Measurements from ENCODE around the gene CTBP1.

The CTBP1 gene

GRCh38 chr4:1213336-1213995 lies 35.5 kb downstream of the CTBP1 start:
- no peak for DNase-seq (ENCODE audit: low read depth, low spot score)
- no peak overlapping the region for H3K27ac ChIP-seq

- H3K27ac ChIP-seq = no peak overlapping the region
- DNase-seq (ENCODE audit: low read depth, low spot score) = no peak
Measured at GRCh38 chr4:1212546-1213335, 36.2 kb downstream of the CTBP1 start.

GRCh38 chr4:1211891-1212545 lies 36.9 kb downstream of the CTBP1 start:
- no peak overlapping the region for H3K27ac ChIP-seq
- DNase-seq (ENCODE audit: low read depth, low spot score) = no peak

DNA sequence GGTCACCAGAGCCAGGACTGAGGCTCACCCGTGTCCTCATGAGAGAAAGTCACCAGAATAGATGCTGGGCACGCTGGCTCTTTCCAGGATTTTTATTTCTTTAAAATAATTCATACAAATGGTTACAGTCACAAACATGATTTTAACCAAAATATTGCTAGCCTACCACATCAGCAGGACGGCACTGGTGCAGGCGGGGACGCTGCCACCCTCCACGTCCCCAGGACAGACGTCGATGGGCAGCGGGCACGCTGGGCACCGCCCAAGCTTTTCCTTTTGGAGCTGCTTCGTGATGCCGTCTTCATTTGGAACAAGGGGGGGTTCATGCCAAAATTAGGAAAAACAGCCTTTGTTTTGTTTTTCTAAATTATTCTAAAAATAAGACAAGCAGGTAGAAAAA lies 37.6 kb downstream of the CTBP1 start:
- no peak overlapping the region for H3K27ac ChIP-seq
- DNase-seq (ENCODE audit: low read depth, low spot score) = no peak

GRCh38 chr4:1210971-1211370 lies 38.0 kb downstream of the CTBP1 start:
- no peak for DNase-seq (ENCODE audit: low read depth, low spot score)
- no peak overlapping the region for H3K27ac ChIP-seq

GRCh38 chr4:1210241-1210841 lies 38.6 kb downstream of the CTBP1 start:
- no peak overlapping the region for H3K27ac ChIP-seq
- DNase-seq (ENCODE audit: low read depth, low spot score) = no peak

GRCh38 chr4:1209821-1210220 lies 39.1 kb downstream of the CTBP1 start:
- H3K27ac ChIP-seq = no peak overlapping the region
- DNase-seq (ENCODE audit: low read depth, low spot score) = no peak

DNA sequence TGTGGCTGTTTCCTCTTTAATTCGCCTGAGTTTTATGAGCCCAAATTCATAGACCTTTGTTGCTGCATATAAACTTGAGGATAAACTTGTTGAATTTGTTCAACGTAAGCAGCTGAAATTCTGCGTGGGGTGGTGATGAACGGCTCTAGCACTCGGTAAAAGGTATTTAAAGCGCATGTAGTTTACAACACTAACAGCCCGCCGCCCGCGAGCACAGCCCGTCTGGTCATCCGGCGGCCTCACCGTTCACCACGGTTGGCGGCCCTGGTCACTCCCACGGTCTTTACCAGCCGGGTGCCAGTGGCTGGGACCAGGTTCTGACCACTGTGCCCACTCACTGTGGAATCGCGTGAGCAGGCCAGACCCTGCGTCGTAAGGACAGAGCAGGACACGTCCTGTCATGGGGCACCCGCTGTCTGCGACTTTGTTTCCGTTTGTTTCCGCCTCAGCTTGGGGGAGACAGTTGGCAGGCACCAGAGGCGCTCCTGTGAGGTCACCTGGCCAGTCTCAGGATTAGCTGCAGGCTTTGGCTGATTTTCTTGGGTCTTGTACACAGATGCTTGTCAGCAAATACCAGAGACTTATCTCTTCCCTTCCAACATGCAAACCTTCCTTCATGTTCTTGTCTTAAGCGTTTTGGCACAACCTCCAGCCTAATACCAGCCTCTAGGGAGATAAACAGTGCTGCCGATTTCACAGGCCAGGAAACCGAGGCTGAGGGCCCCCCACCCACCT lies 39.8 kb downstream of the CTBP1 start:
- DNase-seq (ENCODE audit: low read depth, low spot score) = no peak
- no peak overlapping the region for H3K27ac ChIP-seq

GRCh38 chr4:1208266-1208961 lies 40.5 kb downstream of the CTBP1 start:
- DNase-seq (ENCODE audit: low read depth, low spot score) = no peak
- H3K27ac ChIP-seq = no peak overlapping the region

DNA sequence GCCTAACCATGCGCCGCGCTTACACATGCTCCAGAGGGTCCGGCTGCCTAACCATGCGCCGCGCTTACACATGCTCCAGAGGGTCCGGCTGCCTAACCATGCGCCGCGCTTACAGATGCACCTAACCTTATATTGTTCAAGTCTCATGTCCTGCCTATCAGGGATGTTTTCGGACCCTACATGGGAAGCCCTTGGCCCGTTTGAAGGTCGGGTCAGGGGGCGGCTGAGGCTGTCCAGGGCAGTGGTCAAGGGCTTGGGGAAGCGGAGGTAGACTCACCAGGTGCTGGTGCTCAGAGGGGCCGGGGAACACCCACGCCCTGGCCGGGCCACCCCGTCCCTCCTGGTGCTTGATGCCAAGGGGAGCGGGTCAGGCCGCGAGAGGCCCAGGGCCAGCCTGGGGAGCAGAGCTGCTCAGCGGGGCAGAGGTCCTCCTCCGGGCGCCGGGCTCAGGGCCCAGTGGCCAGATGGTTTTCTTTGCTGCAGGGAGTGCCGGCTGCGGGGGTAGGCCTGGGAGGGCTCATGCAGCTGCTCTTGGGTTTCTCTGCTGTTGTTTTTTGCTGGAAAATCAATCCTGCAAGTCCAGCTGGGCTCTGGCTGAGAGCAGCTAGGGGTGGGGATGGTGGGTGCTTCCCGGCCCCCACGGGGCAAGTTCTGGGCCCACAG lies 41.2 kb downstream of the CTBP1 start:
- DNase-seq (ENCODE audit: low read depth, low spot score) = no peak
- H3K27ac ChIP-seq = no peak overlapping the region

DNA sequence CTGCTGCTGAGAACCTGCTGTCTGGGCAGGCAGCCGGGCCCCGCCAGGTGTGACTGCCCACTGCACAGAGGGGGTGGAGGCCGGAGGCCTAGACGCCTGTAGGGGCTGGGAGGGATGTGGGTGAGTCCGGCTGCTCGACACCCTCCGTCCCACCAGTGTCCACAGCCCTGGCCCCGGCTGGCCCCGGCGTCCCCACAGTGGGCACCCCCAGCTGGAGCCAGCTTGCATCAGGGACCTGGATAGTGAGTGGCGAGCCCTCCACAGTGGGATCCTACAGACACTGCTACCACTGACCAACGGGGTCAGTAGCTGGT lies 41.8 kb downstream of the CTBP1 start:
- H3K27ac ChIP-seq = no peak overlapping the region
- no peak for DNase-seq (ENCODE audit: low read depth, low spot score)

- no peak for DNase-seq (ENCODE audit: low read depth, low spot score)
- no peak overlapping the region for H3K27ac ChIP-seq
Measured at GRCh38 chr4:1206299-1207156, 42.4 kb downstream of the CTBP1 start.

DNA sequence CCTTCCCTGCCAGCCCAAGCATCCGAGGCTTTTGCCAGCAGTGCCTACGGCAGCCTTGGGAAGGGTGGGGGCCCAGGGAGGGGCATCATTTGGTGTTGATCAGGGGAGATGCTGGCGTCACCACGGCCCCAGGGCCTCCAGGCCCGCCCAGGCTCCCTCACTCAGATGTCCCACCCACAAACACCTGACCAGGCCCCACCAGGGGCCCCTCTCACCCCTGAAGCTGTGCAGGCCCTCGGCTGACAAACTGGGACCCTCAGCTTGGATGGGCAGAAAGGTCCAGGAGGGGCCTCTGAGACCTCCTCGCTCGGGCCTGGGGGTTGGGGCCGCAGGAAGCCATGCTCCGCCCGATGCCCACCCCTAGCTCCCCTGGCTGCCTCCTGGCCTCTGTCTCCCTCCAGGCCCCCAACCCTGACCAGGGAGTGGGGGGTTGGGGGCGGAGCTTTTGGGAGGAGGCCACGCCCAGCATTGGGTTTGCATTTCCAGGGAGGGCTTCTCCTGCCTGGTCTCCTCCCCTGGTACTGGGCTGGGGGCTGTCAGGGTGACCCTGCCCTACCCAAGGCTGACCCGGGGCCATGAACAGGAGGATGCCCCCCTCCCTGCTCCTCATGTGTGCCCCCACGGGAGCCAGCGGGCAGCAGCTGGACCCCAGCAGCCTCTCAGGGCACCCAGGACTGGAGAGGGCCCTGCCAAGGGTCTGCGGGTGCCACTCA lies 43.2 kb downstream of the CTBP1 start:
- no peak overlapping the region for H3K27ac ChIP-seq
- DNase-seq (ENCODE audit: low read depth, low spot score) = no peak

DNA sequence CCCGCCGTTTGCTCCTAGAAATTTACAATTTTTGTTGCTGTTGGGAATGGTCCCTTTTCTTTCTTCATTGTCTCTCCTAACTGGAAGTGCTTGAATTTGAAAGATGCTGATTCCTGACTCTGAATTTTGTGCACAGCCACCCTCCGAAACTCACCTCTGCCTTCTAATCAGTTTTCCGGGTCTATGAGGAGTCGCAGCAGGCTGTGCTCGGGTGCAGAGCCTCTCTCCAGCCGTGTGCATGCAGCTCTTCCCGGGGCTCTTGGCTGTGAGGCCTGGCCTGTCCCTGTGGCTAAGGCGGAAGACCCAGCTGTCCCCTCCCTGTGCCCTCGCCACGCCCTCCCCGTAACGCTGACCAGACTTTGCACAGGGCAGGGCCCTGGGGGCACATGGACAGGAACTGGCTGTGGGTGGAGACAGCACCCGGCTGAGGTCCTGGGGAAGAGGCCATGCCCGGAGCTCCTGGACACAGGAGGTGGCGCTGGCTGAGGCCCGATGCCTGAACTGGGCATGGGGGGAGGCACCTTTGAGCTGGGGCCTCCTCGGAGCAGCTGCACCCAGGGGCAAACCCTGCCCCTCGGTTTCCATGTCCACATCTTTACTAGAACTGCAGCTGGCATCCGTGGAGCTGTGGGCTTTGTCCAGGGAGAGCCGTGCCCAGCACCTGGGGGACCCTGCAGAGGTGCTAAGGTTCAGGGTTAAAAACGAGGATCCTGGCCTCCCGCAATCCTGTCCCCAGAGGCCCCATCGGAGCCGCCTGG lies 43.9 kb downstream of the CTBP1 start:
- no peak overlapping the region for H3K27ac ChIP-seq

DNA sequence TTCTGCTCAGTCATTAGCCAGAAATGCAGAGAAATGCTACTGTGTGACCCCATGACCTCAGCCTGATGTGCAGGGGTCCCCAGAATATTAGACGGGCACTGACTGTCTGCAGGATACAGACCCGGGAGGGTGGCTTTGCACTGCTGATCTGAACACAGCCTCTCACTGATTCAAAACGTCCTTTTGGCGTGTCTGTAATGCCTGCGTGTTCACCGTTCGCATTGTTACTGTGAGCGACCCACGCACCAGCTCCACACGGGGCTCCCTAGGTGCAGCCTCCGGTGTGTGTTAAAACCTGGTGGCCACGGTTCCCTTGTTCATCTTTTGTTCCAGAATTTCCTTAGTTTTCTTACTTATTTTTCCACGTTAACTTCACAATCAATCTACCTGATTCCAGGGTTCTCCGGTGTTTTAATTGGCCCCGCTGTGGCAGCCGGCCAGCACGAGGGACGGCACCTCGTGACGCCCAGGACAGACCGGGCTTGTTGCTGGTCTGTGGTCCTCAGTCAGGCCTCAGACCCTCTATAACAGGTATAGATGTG lies 44.6 kb downstream of the CTBP1 start:
- DNase-seq (ENCODE audit: low read depth, low spot score) = no peak
- no peak overlapping the region for H3K27ac ChIP-seq

More for the DNA sequence above, 43.9 kb downstream of the CTBP1 start:
- DNase-seq (ENCODE audit: low read depth, low spot score) = no peak

- no peak for DNase-seq (ENCODE audit: low read depth, low spot score)
- H3K27ac ChIP-seq = no peak overlapping the region
Measured at GRCh38 chr4:1203026-1203616, 45.8 kb downstream of the CTBP1 start.

All from epithelial cell of prostate (primary cell).